ENCODE measurements around the gene MFSD11. TPM values are rescaled to one million over a fixed set of nuclear protein-coding genes. Genes with fewer than 3 reads are reported as not detected.
"Not testable (repeated sequence)": the region's sequence is repeated elsewhere in the genome, so short reads cannot be mapped to it uniquely, and the experiment has no call there.

The MFSD11 gene
- polyA plus RNA-seq, 3 donors = 19.8 to 24.8 (median 23.8) TPM

GRCh38 chr17:76727745-76728456 lies 10.0 kb upstream of the MFSD11 start:
- 73% methylated on average over 15 of the region's 18 CpGs for WGBS (ENCODE audit: insufficient coverage)
- H4K20me1 ChIP-seq (ENCODE audit: insufficient read depth, low read length) = peaks cover 62% of the 10 kb centered on the region
- peak in 1 of 3 donors; percentile 25 for DNase-seq
- H3K9ac ChIP-seq (ENCODE audit: insufficient read depth, low read length, poor library complexity, severe bottlenecking) = peak overlapping the region; percentile 98
- H3K27ac ChIP-seq (ENCODE audit: low read depth in 1 of 2, low read length in 2 of 2) = peak overlapping the region; percentile 98
- H3K9me3 Mint-ChIP-seq = peaks cover 0 to 2% (median 0%) of the 10 kb centered on the region in 7 donors
- H3K27me3 ChIP-seq (ENCODE audit: control insufficient read depth in 2 of 2, insufficient read depth in 2 of 2, low read length in 2 of 2) = no peaks in the 10 kb centered on the region
- peaks cover 0 to 2% (median 0%) of the 10 kb centered on the region in 3 donors for H3K27me3 Mint-ChIP-seq (ENCODE audit: low read depth in 3 of 3)
- intact Hi-C loops (cut with micrococcal nuclease) = loop anchor here (1.0 to 10.0 kb wide), 3 partner anchors 7 to 56 kb away; no protein-coding TSS in a partner anchor
- peaks cover 89% of the 10 kb centered on the region for H3K79me2 ChIP-seq (ENCODE audit: insufficient read depth, low read length)
- peaks cover 31 to 33% of the 10 kb centered on the region in 2 donors for H3K4me1 ChIP-seq (ENCODE audit: control insufficient read depth in 1 of 2, insufficient read depth in 2 of 2, low read length in 2 of 2)
- H3K4me3 Mint-ChIP-seq = peak overlapping the region; percentile 88 to 92
- H3K4me2 ChIP-seq (replicated peaks; ENCODE audit: extremely low read depth, low read length, poor library complexity, severe bottlenecking) = peak overlapping the region; percentile 86
- peaks cover 28 to 54% of the 10 kb centered on the region in 2 donors for H3K36me3 ChIP-seq (replicated peaks in 1 of 2; ENCODE audit: control insufficient read depth in 1 of 2, insufficient read depth in 2 of 2, low read length in 2 of 2)
- peak overlapping the region; percentile 62 to 92 (median 91) for H3K4me3 ChIP-seq (replicated peaks in 1 of 3; ENCODE audit: low read depth in 2 of 3, low read length in 3 of 3)
- peak overlapping the region; percentile 91 to 98 (median 97) for H3K27ac Mint-ChIP-seq
- H3K4me1 Mint-ChIP-seq = peaks cover 43% of the 10 kb centered on the region
- no peaks in the 10 kb centered on the region for H3K9me3 ChIP-seq (replicated peaks in 1 of 2; ENCODE audit: control insufficient read depth in 1 of 2, insufficient read depth in 1 of 2, low read length in 2 of 2)
- no peak for TF ChIP-seq CTCF (IDR thresholded peaks at IDR 0.05)
- no peak overlapping the region for H2AFZ ChIP-seq (ENCODE audit: insufficient read depth, low read depth, low read length, poor library complexity, severe bottlenecking)
- peaks cover 40 to 60% of the 10 kb centered on the region in 2 donors for H3K36me3 Mint-ChIP-seq

GRCh38 chr17:76731800-76732733 lies 5.9 kb upstream of the MFSD11 start:
- peak overlapping the region in 3 of 7 donors; percentile 34 to 69 (median 60) for H3K27ac Mint-ChIP-seq
- Histone ChIP-seq H3K79me2 (ENCODE audit: insufficient read depth, low read length) (peaks cover 97% of the 10 kb centered on the region), H3K4me1 (ENCODE audit: control insufficient read depth in 1 of 2, insufficient read depth in 2 of 2, low read length in 2 of 2) (peaks cover 42 to 52% of the 10 kb centered on the region in 2 donors), H3K36me3 (replicated peaks in 1 of 2; ENCODE audit: control insufficient read depth in 1 of 2, insufficient read depth in 2 of 2, low read length in 2 of 2) (peaks cover 42 to 64% of the 10 kb centered on the region in 2 donors), H4K20me1 (ENCODE audit: insufficient read depth, low read length) (peaks cover 67% of the 10 kb centered on the region), H3K27ac (ENCODE audit: low read depth in 1 of 2, low read length in 2 of 2) (peak overlapping the region in 1 of 2 donors; percentile 2)
- H3K27me3 Mint-ChIP-seq (ENCODE audit: low read depth in 3 of 3); H3K27me3 ChIP-seq (ENCODE audit: control insufficient read depth in 2 of 2, insufficient read depth in 2 of 2, low read length in 2 of 2); DNase-seq; H3K4me3 Mint-ChIP-seq; H3K4me2 ChIP-seq (replicated peaks; ENCODE audit: extremely low read depth, low read length, poor library complexity, severe bottlenecking); H3K4me3 ChIP-seq (replicated peaks in 1 of 3; ENCODE audit: low read depth in 2 of 3, low read length in 3 of 3); H3K9me3 Mint-ChIP-seq; H3K9ac ChIP-seq (ENCODE audit: insufficient read depth, low read length, poor library complexity, severe bottlenecking); H3K9me3 ChIP-seq (replicated peaks in 1 of 2; ENCODE audit: control insufficient read depth in 1 of 2, insufficient read depth in 1 of 2, low read length in 2 of 2); H2AFZ ChIP-seq (ENCODE audit: insufficient read depth, low read depth, low read length, poor library complexity, severe bottlenecking): not testable (repeated sequence)
- peaks cover 54% of the 10 kb centered on the region for H3K4me1 Mint-ChIP-seq
- intact Hi-C loops (cut with micrococcal nuclease) = loop anchor here in 1 of 2 donors (10.0 kb wide), 1 partner anchor 467 kb away; the partner anchor contains the start of gene UBALD2
- H3K36me3 Mint-ChIP-seq = peaks cover 47 to 65% of the 10 kb centered on the region in 2 donors
- WGBS (ENCODE audit: insufficient coverage) = 98% methylated on average over 9 of the region's 13 CpGs
